PC-3 (cell line): ENCODE results near the gene TEX14.

ENCODE experiments used
- EZH2 ChIP-seq: fragments of 300-600 bp; sonication (generic); IDR thresholded peaks from one replicate; pipeline ENCODE4 v1.6.1; 2017; ENCODE audit warnings: antibody characterized with exemption, mild to moderate bottlenecking, low read length; ENCODE audit not compliant: unreplicated experiment
- EZH2phosphoT487 ChIP-seq: fragments of 300-600 bp; sonication (generic); IDR thresholded peaks from 2 replicates; pipeline ENCODE4 v1.6.1; 2018; ENCODE audit warnings: mild to moderate bottlenecking, antibody characterized with exemption, low read length, borderline replicate concordance
- TF ChIP-seq, protein P1 (sequence below): fragments of 300-600 bp; sonication (generic); conservative IDR thresholded peaks from 2 replicates; pipeline ENCODE4 v1.5.1; 2017; ENCODE audit warnings: antibody characterized with exemption, low read depth, mild to moderate bottlenecking, low read length

GRCh38 chr17:58671969-58672368, 19.9 kb downstream of the TEX14 start:
- TF ChIP-seq EZH2 (no peak), EZH2phosphoT487 (no peak)
- TF ChIP-seq, protein P1, sequence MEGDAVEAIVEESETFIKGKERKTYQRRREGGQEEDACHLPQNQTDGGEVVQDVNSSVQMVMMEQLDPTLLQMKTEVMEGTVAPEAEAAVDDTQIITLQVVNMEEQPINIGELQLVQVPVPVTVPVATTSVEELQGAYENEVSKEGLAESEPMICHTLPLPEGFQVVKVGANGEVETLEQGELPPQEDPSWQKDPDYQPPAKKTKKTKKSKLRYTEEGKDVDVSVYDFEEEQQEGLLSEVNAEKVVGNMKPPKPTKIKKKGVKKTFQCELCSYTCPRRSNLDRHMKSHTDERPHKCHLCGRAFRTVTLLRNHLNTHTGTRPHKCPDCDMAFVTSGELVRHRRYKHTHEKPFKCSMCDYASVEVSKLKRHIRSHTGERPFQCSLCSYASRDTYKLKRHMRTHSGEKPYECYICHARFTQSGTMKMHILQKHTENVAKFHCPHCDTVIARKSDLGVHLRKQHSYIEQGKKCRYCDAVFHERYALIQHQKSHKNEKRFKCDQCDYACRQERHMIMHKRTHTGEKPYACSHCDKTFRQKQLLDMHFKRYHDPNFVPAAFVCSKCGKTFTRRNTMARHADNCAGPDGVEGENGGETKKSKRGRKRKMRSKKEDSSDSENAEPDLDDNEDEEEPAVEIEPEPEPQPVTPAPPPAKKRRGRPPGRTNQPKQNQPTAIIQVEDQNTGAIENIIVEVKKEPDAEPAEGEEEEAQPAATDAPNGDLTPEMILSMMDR, result no peak
